ENCODE data around the gene AREG.

Gene AREG

DNA sequence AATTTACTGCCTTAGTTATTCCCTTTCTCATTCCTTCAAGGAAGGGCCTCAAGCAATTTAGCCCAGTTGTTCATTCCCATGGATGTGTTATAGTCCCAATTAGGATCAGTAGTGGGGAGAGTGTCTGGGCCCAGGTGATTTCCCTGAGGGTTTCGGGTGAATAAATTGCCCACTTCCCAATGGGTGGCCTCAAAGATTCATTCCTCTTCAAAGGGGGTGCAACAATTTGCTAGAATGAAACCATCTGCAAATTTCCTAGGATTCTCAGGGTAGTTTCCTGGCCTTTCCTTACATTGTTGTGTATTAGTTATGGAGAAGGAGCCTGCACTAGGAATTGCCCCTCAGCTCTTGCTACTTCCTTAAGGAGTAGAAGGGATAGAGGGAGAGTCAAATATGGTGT is 6.3 kb upstream of the AREG start:
- H3K4me1 ChIP-seq = no peaks in the 10 kb centered on the region
- H3K9me3 ChIP-seq = no peaks in the 10 kb centered on the region
- TF ChIP-seq, protein P1, sequence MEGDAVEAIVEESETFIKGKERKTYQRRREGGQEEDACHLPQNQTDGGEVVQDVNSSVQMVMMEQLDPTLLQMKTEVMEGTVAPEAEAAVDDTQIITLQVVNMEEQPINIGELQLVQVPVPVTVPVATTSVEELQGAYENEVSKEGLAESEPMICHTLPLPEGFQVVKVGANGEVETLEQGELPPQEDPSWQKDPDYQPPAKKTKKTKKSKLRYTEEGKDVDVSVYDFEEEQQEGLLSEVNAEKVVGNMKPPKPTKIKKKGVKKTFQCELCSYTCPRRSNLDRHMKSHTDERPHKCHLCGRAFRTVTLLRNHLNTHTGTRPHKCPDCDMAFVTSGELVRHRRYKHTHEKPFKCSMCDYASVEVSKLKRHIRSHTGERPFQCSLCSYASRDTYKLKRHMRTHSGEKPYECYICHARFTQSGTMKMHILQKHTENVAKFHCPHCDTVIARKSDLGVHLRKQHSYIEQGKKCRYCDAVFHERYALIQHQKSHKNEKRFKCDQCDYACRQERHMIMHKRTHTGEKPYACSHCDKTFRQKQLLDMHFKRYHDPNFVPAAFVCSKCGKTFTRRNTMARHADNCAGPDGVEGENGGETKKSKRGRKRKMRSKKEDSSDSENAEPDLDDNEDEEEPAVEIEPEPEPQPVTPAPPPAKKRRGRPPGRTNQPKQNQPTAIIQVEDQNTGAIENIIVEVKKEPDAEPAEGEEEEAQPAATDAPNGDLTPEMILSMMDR (IDR thresholded peaks at IDR 0.05; ENCODE audit: low read depth, low read length) = no peak
- no peak for DNase-seq
- no peaks in the 10 kb centered on the region for H3K36me3 ChIP-seq
- H3K4me3 ChIP-seq (ENCODE audit: low read depth, low read length) = no peak overlapping the region
- no peaks in the 10 kb centered on the region for H3K27me3 ChIP-seq

DNA sequence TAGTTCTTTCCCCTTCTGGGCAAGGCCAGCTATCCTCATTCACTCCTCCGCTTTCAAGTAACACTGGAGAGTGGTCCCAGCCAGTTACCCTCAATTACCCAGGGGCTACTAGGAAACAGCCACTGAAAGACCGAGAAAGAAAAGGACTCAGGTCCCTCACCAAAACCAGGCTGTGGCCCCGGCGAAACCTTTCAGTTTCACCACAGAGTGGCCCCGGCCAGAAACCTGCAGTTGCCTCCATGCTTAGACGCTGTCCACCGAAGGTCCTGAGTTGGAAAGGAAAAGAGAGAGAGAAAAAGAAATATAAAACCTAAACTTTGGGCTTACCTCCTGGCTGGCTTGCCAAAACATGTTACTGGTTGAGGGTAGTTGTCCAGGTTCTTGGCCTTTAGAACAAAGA is 5.0 kb upstream of the AREG start:
- H3K4me1 ChIP-seq = no peaks in the 10 kb centered on the region
- H3K9me3 ChIP-seq = no peaks in the 10 kb centered on the region
- H3K36me3 ChIP-seq = no peaks in the 10 kb centered on the region
- TF ChIP-seq, protein P1 (IDR thresholded peaks at IDR 0.05; ENCODE audit: low read depth, low read length) = no peak
- H3K4me3 ChIP-seq (ENCODE audit: low read depth, low read length) = 0 out of 2 replicates have a peak overlapping the region, but pooled peaks have one; percentile 21
- peaks cover 5% of the 10 kb centered on the region for H3K27me3 ChIP-seq
- no peak for DNase-seq

DNA sequence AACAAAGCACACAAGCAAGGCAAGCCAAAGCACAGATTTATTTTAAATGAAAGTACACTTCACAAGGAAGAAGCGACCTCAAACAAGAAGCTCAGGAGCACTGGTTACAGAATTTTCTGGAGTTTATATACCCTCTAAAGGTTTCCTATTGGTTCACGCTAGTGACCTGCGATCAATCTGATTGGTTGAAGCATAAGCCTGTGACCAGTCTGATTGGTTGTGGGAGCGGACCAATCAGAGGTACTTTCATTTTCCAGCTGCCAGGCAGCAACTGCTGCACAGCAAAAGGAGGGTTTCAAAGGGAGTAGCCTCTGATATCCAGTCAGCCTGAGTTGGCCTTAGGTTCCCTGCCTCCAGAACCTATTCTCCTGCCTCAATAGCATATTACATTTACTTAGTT is 4.6 kb upstream of the AREG start:
- no peaks in the 10 kb centered on the region for H3K9me3 ChIP-seq
- no peaks in the 10 kb centered on the region for H3K36me3 ChIP-seq
- TF ChIP-seq, protein P1 (IDR thresholded peaks at IDR 0.05; ENCODE audit: low read depth, low read length) = no peak
- H3K4me3 ChIP-seq (ENCODE audit: low read depth, low read length) = 0 out of 2 replicates have a peak overlapping the region, but pooled peaks have one; percentile 21
- peak; percentile 39 for DNase-seq
- H3K27me3 ChIP-seq = peaks cover 9% of the 10 kb centered on the region
- H3K4me1 ChIP-seq = no peaks in the 10 kb centered on the region

DNA sequence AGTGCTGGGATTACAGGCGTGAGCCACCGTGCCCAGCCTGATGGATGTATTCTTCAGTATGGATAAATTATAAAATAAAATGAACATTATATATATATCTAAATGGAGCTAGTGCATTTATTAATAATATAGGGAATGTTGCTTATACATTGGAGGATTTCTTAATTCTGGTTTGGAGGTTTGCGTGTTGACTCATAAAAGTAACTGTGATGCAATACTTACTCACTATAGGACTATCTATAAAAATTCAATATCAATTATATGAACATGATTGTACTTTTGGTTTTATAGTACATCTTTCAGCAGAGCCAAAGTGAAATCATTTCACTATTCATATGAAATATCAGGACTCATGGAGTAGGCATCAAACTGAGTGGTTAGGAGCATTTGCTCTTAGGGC is 3.2 kb upstream of the AREG start:
- no peak overlapping the region for H3K4me3 ChIP-seq (ENCODE audit: low read depth, low read length)
- DNase-seq = no peak

DNA sequence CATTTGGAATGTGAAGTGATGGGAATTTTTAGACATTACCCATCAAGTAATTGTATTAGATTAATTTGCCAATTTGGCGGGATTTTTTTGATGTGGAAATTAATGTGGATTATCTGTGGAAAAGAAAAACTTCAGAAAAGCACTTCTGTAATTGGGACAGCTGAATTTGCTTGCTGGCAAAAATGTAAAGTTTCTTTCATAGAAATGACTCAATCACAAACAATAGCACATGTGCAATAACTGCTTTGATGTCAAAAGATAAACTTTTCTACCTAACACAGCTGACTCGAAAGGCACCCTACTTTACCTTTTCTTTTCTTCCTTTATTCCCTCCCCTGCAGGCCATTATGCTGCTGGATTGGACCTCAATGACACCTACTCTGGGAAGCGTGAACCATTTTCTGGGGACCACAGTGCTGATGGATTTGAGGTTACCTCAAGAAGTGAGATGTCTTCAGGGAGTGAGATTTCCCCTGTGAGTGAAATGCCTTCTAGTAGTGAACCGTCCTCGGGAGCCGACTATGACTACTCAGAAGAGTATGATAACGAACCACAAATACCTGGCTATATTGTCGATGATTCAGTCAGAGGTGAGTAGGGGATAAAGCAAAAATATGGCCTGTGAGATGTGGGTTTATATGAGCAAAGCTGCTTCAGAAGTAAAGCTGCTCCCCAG is 1.4 kb downstream of the AREG start:
- no peak overlapping the region for H3K4me3 ChIP-seq (ENCODE audit: low read depth, low read length)
- H3K36me3 ChIP-seq = no peaks in the 10 kb centered on the region
- H3K9me3 ChIP-seq = no peaks in the 10 kb centered on the region
- TF ChIP-seq, protein P1 (IDR thresholded peaks at IDR 0.05; ENCODE audit: low read depth, low read length) = no peak
- H3K27me3 ChIP-seq = peaks cover 20% of the 10 kb centered on the region
- DNase-seq = no peak
- H3K4me1 ChIP-seq = no peaks in the 10 kb centered on the region

More for the DNA sequence above, 3.2 kb upstream of the AREG start:
- TF ChIP-seq, protein P1 (IDR thresholded peaks at IDR 0.05; ENCODE audit: low read depth, low read length) = no peak
- Histone ChIP-seq H3K9me3 (no peaks in the 10 kb centered on the region), H3K36me3 (no peaks in the 10 kb centered on the region), H3K27me3 (peaks cover 17% of the 10 kb centered on the region), H3K4me1 (no peaks in the 10 kb centered on the region)

DNA sequence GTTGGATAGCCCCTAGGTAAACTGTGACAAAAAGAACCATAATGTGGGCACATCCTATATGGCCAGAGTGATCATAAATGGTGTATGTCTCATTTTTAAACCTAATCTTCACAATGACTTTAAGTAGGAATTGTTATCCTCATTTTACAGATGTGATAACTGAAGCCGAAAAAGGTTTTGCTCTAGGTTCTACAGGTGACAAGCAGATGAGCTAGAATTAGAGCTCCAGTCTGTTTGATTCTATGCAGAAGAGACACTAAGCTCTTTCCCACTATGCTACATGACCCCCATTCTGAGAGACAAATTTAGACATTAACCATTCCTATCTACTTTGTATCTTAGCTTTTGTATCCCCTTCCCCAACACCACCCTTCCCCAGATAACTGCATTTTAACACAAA is 2.0 kb downstream of the AREG start:
- DNase-seq = no peak
- TF ChIP-seq, protein P1 (IDR thresholded peaks at IDR 0.05; ENCODE audit: low read depth, low read length) = no peak
- Histone ChIP-seq H3K27me3 (peaks cover 20% of the 10 kb centered on the region), H3K9me3 (no peaks in the 10 kb centered on the region), H3K4me1 (no peaks in the 10 kb centered on the region), H3K4me3 (ENCODE audit: low read depth, low read length) (no peak overlapping the region), H3K36me3 (no peaks in the 10 kb centered on the region)

Data from BE2C (cell line).